Heart right ventricle (tissue), 16 donors: ENCODE measurements around the gene TMEM161A. TPM values are rescaled to one million over a fixed set of nuclear protein-coding genes. Genes with fewer than 3 reads are reported as not detected.

Experiments
- ATAC-seq, 8 donors: fragments of 200-7000 bp; cut with Tn5 transposase; one replicate each; pipeline ENCODE4 v1.9.1; 2020; ENCODE audit warnings: mild to moderate bottlenecking in 8 of 8, moderate library complexity in 8 of 8, moderate number of reproducible peaks in 1 of 8
- DNase-seq, 2 donors: peaks; one replicate each; pipeline ENCODE4 v3.0.0-alpha.2; 2020
- H3K27ac ChIP-seq, 10 donors: fragments of 200-600 bp; sonication (generic) in 2 of 10; one replicate each; pipeline versions ENCODE4 v1.5.0 to v1.8.0; 2020 to 2022; ENCODE audit warnings: mild to moderate bottlenecking in 3 of 10
- H3K27me3 ChIP-seq, 7 donors: fragments of 200-600 bp; one replicate each; pipeline ENCODE4 v1.8.0; 2021 to 2022; ENCODE audit warnings: mild to moderate bottlenecking in 2 of 7
- H3K36me3 ChIP-seq, 9 donors: fragments of 200-600 bp; sonication (generic) in 1 of 9; one replicate each; pipeline versions ENCODE4 v1.5.0 to v1.8.0; 2020 to 2022; ENCODE audit warnings: mild to moderate bottlenecking in 2 of 9
- H3K4me1 ChIP-seq, 9 donors: fragments of 200-600 bp; sonication (generic) in 1 of 9; one replicate each; pipeline versions ENCODE4 v1.5.0 to v1.8.0; 2020 to 2022; ENCODE audit warnings: mild to moderate bottlenecking in 4 of 9
- H3K4me3 ChIP-seq, 10 donors: fragments of 200-600 bp; sonication (generic) in 2 of 10; one replicate each; pipeline versions ENCODE4 v1.5.0 to v1.8.0; 2020 to 2022; ENCODE audit warnings: mild to moderate bottlenecking in 7 of 10, moderate library complexity in 2 of 10
- H3K9me3 ChIP-seq, 11 donors: fragments of 200-600 bp in 10 of 11; sonication (generic) in 2 of 11; one replicate each; pipeline versions ENCODE4 v1.5.0 to v1.8.0; 2013 to 2022; ENCODE audit warnings: mild to moderate bottlenecking in 2 of 11, control low read depth in 1 of 11, moderate library complexity in 1 of 11
- CTCF ChIP-seq, 9 donors: fragments of 200-600 bp; sonication (generic) in 2 of 9; IDR thresholded peaks; one replicate each; pipeline versions ENCODE4 v1.5.0 to v1.8.0; 2021 to 2022; ENCODE audit warnings: antibody characterized with exemption in 9 of 9, mild to moderate bottlenecking in 5 of 9, moderate library complexity in 1 of 9
- WGBS, 2 donors: extraction: QIAGEN DNeasy Blood & Tissue Kit; methylation state at CpG; one replicate each; pipeline ENCODE4 v1.1.7; 2013; ENCODE audit warnings: inconsistent platforms in 1 of 2; 5-methylcytosine and 5-hydroxymethylcytosine counted together
- intact Hi-C, 10 donors: fragments of 100-400 bp; cut with DNase I; formaldehyde crosslinking; loops; one replicate each; pipeline versions ENCODE4 v1.11.1 to v1.14.2; 2022
- polyA plus RNA-seq, 2 donors: library from polyadenylated mRNA; stranded (reverse); fragments of 200-250 nt; gene quantifications; one replicate each; pipeline ENCODE4 v1.2.3, GENCODE V29; 2013
- total RNA-seq, 10 donors: library from RNA; stranded (reverse); fragmentation: NEBNext Ultra II Directional in 3 of 10; extraction: Animal tissue kit (Norgen Biotek cat#: 25700) in 3 of 10; gene quantifications; one replicate each; pipeline versions ENCODE4 v1.2.1 to v1.2.4, GENCODE V29; 2021 to 2023
- donor health status: Arrhythmogenic right ventricular cardiomyopathy.
- donor health status: ischemic (EF 13 %, LVEDD 7.1; RV severe dilation, severe dysfunction).
- donor health status: healthy with polysubstance abuse.
- donor health status: DM: no; HTN: yes; CAD: no.
- donor health status: DM: no; HTN: no; CAD: no.
- donor health status: ischemic (EF 25% LVEDD 6.9; RV normal size, moderate dysfunction).
- donor health status: ischemic (EF 25% LVEDD 5.7; RV mildly dilated, moderate dysfunction).
- donor health status: healthy.
- donor health status: DM: yes; HTN: yes; CAD: no.
- donor health status: Ischemic cardiomyopathy.
- donor health status: ischemic (EF 35%, LVEDD 5.7; RV mildly dilated, moderate dysfunction).
- donor health status: nonischemic (EF 11% LVEDD 7.7; RV severe dilation, severe dysfunction).
- donor health status: DM: yes; HTN: yes; CAD: no.
- donor health status: PGD.
- donor health status: ischemic (EF 29% LVEDD 5.4; RV normal size, mild dysfunction).
- donor health status: nonischemic (EF 23%, LVEDD 6.1; RV moderate dilation, normal function).

TMEM161A gene
- total and polyA plus RNA-seq, 12 donors = 11.4 to 27.9 (median 22.1) TPM

- Histone ChIP-seq H3K4me1 (no peaks in the 10 kb centered on the region), H3K27ac (no peak overlapping the region), H3K4me3 (no peak overlapping the region), H3K27me3 (peaks cover 0 to 4% (median 0%) of the 10 kb centered on the region in 7 donors), H3K36me3 (peaks cover 0 to 17% (median 0%) of the 10 kb centered on the region in 9 donors), H3K9me3 (peaks cover 0 to 9% (median 0%) of the 10 kb centered on the region in 11 donors)
- WGBS, 2 donors = 54% methylated on average over 23 to 26 of the region's 26 CpGs
- intact Hi-C loops = no loop called here
- ATAC-seq (no peak), DNase-seq (no peak)
- no peak for TF ChIP-seq CTCF (IDR thresholded peaks at IDR 0.05)
Observed at GRCh38 chr19:19160461-19161035, 22.3 kb upstream of the TMEM161A start.

- WGBS, 2 donors = 88 to 91% methylated on average over 4 of the region's 4 CpGs
- DNase-seq (no peak), ATAC-seq (no peak)
- H3K27me3 ChIP-seq = peaks cover 0 to 4% (median 0%) of the 10 kb centered on the region in 7 donors
- no peak overlapping the region for H3K4me3 ChIP-seq
- peaks cover 0 to 10% (median 0%) of the 10 kb centered on the region in 11 donors for H3K9me3 ChIP-seq
- intact Hi-C loops = no loop called here
- no peaks in the 10 kb centered on the region for H3K4me1 ChIP-seq
- TF ChIP-seq CTCF (IDR thresholded peaks at IDR 0.05) = no peak
- no peak overlapping the region for H3K27ac ChIP-seq
- H3K36me3 ChIP-seq = peaks cover 0 to 17% (median 0%) of the 10 kb centered on the region in 9 donors
Observed at GRCh38 chr19:19159534-19159933, 21.3 kb upstream of the TMEM161A start.

- Histone ChIP-seq H3K4me3 (no peak overlapping the region), H3K9me3 (peaks cover 0 to 10% (median 0%) of the 10 kb centered on the region in 11 donors), H3K27ac (no peak overlapping the region), H3K4me1 (no peaks in the 10 kb centered on the region), H3K27me3 (peaks cover 0 to 4% (median 0%) of the 10 kb centered on the region in 7 donors), H3K36me3 (peaks cover 0 to 17% (median 0%) of the 10 kb centered on the region in 9 donors)
- WGBS, 2 donors = 81 to 82% methylated on average over 6 of the region's 6 CpGs
- no peak for TF ChIP-seq CTCF (IDR thresholded peaks at IDR 0.05)
- DNase-seq (no peak), ATAC-seq (no peak)
- intact Hi-C loops = no loop called here
Observed at GRCh38 chr19:19157808-19158207, 19.5 kb upstream of the TMEM161A start.

- no peak for TF ChIP-seq CTCF (IDR thresholded peaks at IDR 0.05)
- intact Hi-C loops = no loop called here
- WGBS, 2 donors = 90% methylated on average over 10 of the region's 10 CpGs
Observed at GRCh38 chr19:19155495-19156219, 17.4 kb upstream of the TMEM161A start.

More at GRCh38 chr19:19155495-19156219, 17.4 kb upstream of the TMEM161A start:
- H3K9me3 ChIP-seq = peaks cover 0 to 10% (median 0%) of the 10 kb centered on the region in 11 donors
- no peak overlapping the region for H3K4me3 ChIP-seq
- no peak overlapping the region for H3K27ac ChIP-seq
- peaks cover 0 to 4% (median 0%) of the 10 kb centered on the region in 7 donors for H3K27me3 ChIP-seq
- ATAC-seq (no peak), DNase-seq (no peak)
- peaks cover 0 to 17% (median 0%) of the 10 kb centered on the region in 9 donors for H3K36me3 ChIP-seq
- no peaks in the 10 kb centered on the region for H3K4me1 ChIP-seq
